K562 (cell line): ENCODE measurements around the gene YTHDF1. TPM values are rescaled to one million over a fixed set of nuclear protein-coding genes. Genes with fewer than 3 reads are reported as not detected.

ENCODE experiments used
- ATAC-seq: fragments of 200-7000 bp; cut with Tn5 transposase; 3 replicates; pipeline ENCODE4 v1.9.1; 2020; ENCODE audit warnings: moderate library complexity
- BruUV-seq: library from RNA; stranded (reverse); fragments of 400-500 nt; replicated peaks from 2 replicates; lab custom pipeline; 2021; lab: Mats Ljungman, UMichigan
- CTCF ChIA-PET: fragments of 300-600 bp; formaldehyde crosslinking; extraction: SDS; loops from one replicate; lab custom pipeline; 2021; ENCODE audit warnings: low intra/inter-chr PET ratio; lab: Yijun Ruan, JAX
- POLR2A ChIA-PET: fragments of 300-600, 350-650 bp; sonication (Branson Sonifier 250); formaldehyde crosslinking; extraction: SDS; loops from one replicate; lab custom pipeline; 2021; ENCODE audit warnings: antibody characterized with exemption, inconsistent platforms; lab: Yijun Ruan, JAX
- DNase-seq, 4 experiments: peaks; one replicate each; pipeline versions ENCODE4 v3.0.0 to v3.0.0-alpha.2; 2011 to 2018; ENCODE audit warnings: low spot score in 3 of 4, mixed read lengths in 3 of 4; ENCODE audit errors: extremely low read depth in 1 of 4
- FAIRE-seq: peaks from 2 replicates; lab custom pipeline; 2011; peaks lifted over from hg19 to GRCh38; lab: Jason Lieb, UNC
- H2AFZ ChIP-seq: 2 replicates; pipeline ENCODE4 v1.6.0; 2011; ENCODE audit warnings: low read depth, low read length, control low read depth, inconsistent platforms
- H3K27ac ChIP-seq: fragments of 200-600 bp; 3 replicates; pipeline ENCODE4 v1.8.0; 2011; ENCODE audit warnings: low read depth, mild to moderate bottlenecking, control low read depth, inconsistent platforms, low read length, moderate library complexity, mixed read lengths; ENCODE audit errors: extremely low read depth
- H3K27me3 ChIP-seq, 2 experiments: fragments of 300-600 bp in 1 of 2; 2 replicates in 1 of 2; 3 replicates in 1 of 2; pipeline versions ENCODE4 v1.6.0 to v1.8.0; 2011; ENCODE audit warnings: inconsistent platforms in 2 of 2, low read length in 2 of 2, mild to moderate bottlenecking in 1 of 2, mixed read lengths in 1 of 2, moderate library complexity in 1 of 2; ENCODE audit not compliant: control insufficient read depth in 2 of 2, insufficient read depth in 2 of 2
- H3K36me3 ChIP-seq: fragments of 300-600 bp; 3 replicates; pipeline ENCODE4 v1.8.0; 2011; ENCODE audit warnings: mild to moderate bottlenecking, low read length, inconsistent platforms; ENCODE audit not compliant: control insufficient read depth, insufficient read depth
- H3K4me1 ChIP-seq, 2 experiments: fragments of 200-600 bp in 1 of 2; replicated peaks in 1 of 2; 2 replicates in 1 of 2; 3 replicates in 1 of 2; pipeline versions ENCODE4 v1.5.1 to v1.8.0; 2011; ENCODE audit warnings: inconsistent platforms in 2 of 2, low read length in 2 of 2, mild to moderate bottlenecking in 1 of 2, mixed read lengths in 1 of 2, moderate library complexity in 1 of 2; ENCODE audit not compliant: control insufficient read depth in 2 of 2, insufficient read depth in 2 of 2
- H3K4me2 ChIP-seq: 2 replicates; pipeline ENCODE4 v1.6.1; 2011; ENCODE audit warnings: low read length, control low read depth, inconsistent platforms, mixed read lengths; ENCODE audit not compliant: insufficient read depth
- H3K4me3 ChIP-seq: fragments of 200-600 bp; sonication (generic), shearing (Covaris generic); 2 replicates; pipeline ENCODE4 v1.5.1; 2016; ENCODE audit warnings: control low read depth, inconsistent platforms
- H3K79me2 ChIP-seq: fragments of 200-600 bp; 3 replicates; pipeline ENCODE4 v1.8.0; 2011; ENCODE audit warnings: low read length, inconsistent platforms; ENCODE audit not compliant: control insufficient read depth, insufficient read depth
- H3K9ac ChIP-seq, 2 experiments: 2 replicates each; pipeline versions ENCODE4 v1.6.0 to v1.6.1; 2011; ENCODE audit warnings: low read depth in 2 of 2, low read length in 2 of 2, control low read depth in 1 of 2, inconsistent platforms in 1 of 2, mild to moderate bottlenecking in 1 of 2, mixed read lengths in 1 of 2; ENCODE audit not compliant: insufficient read depth in 1 of 2
- H3K9me1 ChIP-seq: one replicate; pipeline ENCODE4 v1.6.0; 2011; ENCODE audit warnings: inconsistent platforms, mild to moderate bottlenecking, low read length, moderate library complexity; ENCODE audit not compliant: control insufficient read depth, insufficient read depth
- H3K9me3 ChIP-seq: replicated peaks from 2 replicates; pipeline ENCODE4 v1.5.1; 2011; ENCODE audit warnings: low read depth, low read length, inconsistent platforms; ENCODE audit not compliant: control insufficient read depth, insufficient read depth
- H4K20me1 ChIP-seq: replicated peaks from 2 replicates; pipeline ENCODE4 v1.6.1; 2011; ENCODE audit warnings: low read length, inconsistent platforms, mixed read lengths; ENCODE audit not compliant: control insufficient read depth, insufficient read depth
- ATF2 ChIP-seq: sonication (generic); formaldehyde crosslinking; IDR thresholded peaks from 2 replicates; pipeline ENCODE4 v1.8.1; 2022; ENCODE audit warnings: missing genetic modification reagents
- C11orf30 ChIP-seq: fragments of 450-650 bp; IDR thresholded peaks from 2 replicates; pipeline ENCODE4 v1.6.1; 2016; ENCODE audit warnings: low read depth, mild to moderate bottlenecking
- GTF2F1 ChIP-seq: IDR thresholded peaks from 2 replicates; pipeline ENCODE4 v1.6.1; 2011; ENCODE audit warnings: low read depth, low read length, improper control_type of control experiment
- HDAC1 ChIP-seq, 2 experiments: fragments of 450-650 bp; IDR thresholded peaks; 2 replicates each; pipeline ENCODE4 v1.6.1; 2016 to 2017; ENCODE audit warnings: inconsistent platforms in 1 of 2, mild to moderate bottlenecking in 1 of 2, moderate library complexity in 1 of 2
- KLF1 ChIP-seq: fragments of 450-650 bp; IDR thresholded peaks from 2 replicates; pipeline ENCODE4 v1.6.1; 2016; ENCODE audit warnings: missing genetic modification characterization, missing compliant biosample characterization
- MAFF ChIP-seq: IDR thresholded peaks from 2 replicates; pipeline ENCODE4 v1.6.1; 2012; ENCODE audit warnings: low read length, improper control_type of control experiment
- MAFG ChIP-seq: fragments of 450-650 bp; conservative IDR thresholded peaks from 2 replicates; pipeline ENCODE4 v1.6.1; 2016; ENCODE audit warnings: missing genetic modification characterization, missing compliant biosample characterization
- MAFK ChIP-seq: IDR thresholded peaks from 2 replicates; pipeline ENCODE4 v1.6.1; 2011; ENCODE audit warnings: low read length, improper control_type of control experiment
- TFAP4 ChIP-seq: sonication (generic); formaldehyde crosslinking; IDR thresholded peaks from 2 replicates; pipeline ENCODE4 v1.8.0; 2022; ENCODE audit warnings: missing genetic modification reagents, mild to moderate bottlenecking, moderate library complexity, borderline replicate concordance
- ZNF316 ChIP-seq: fragments of 450-650 bp; IDR thresholded peaks from 2 replicates; pipeline ENCODE4 v1.6.1; 2016
- WGBS: fragments of 100-300 bp; shearing (Covaris generic); methylation state at CpG from one replicate; pipeline ENCODE4 v1.1.6; 2016; ENCODE audit warnings: low coverage, mixed read lengths; ENCODE audit not compliant: insufficient coverage; ENCODE audit errors: missing lambda C conversion rate; 5-methylcytosine and 5-hydroxymethylcytosine counted together
- in situ Hi-C: fragments of 300-500 bp; cut with MboI; formaldehyde crosslinking; loops from 4 replicates; pipeline ENCODE4 v1.15.0; 2018; ENCODE audit warnings: inconsistent platforms, mixed read lengths
- intact Hi-C: fragments of 100-400 bp; cut with micrococcal nuclease; formaldehyde crosslinking; loops from 2 replicates; pipeline ENCODE4 v1.14.2; 2022
- polyA plus RNA-seq, 8 experiments: library from polyadenylated mRNA; depleted of rRNA in 4 of 8; stranded (reverse) in 5 of 8; unstranded in 3 of 8; fragments of >200 nt; fragmentation: Nextera tagmentation in 2 of 8; fragmentation: Illumina TruSeq in 1 of 8; extraction: Ambion mirVana in 2 of 8; extraction: Trizol in 1 of 8; gene quantifications; 2 replicates each; pipeline versions ENCODE4 v1.2.1 to v1.2.3, GENCODE V29; 2011 to 2014; ENCODE audit warnings: inconsistent platforms in 1 of 8, missing spikeins in 1 of 8
- total RNA-seq, 7 experiments: library from RNA; depleted of rRNA in 6 of 7; stranded (reverse); fragments of >200 nt in 6 of 7; fragmentation: Illumina TruSeq in 2 of 7; extraction: Trizol in 2 of 7; gene quantifications; 2 replicates each; pipeline versions ENCODE4 v1.2.1 to v1.2.3, GENCODE V29; 2011 to 2021; ENCODE audit warnings: low replicate concordance in 1 of 7

YTHDF1 gene
- total and polyA plus RNA-seq, 9 of the 15 experiments (the other 6 are each of a cell fraction or from before 2014, with no cell fraction given) = 10.1 to 42.4 (median 27.8) TPM

GRCh38 chr20:63248835-63249591 lies 33.1 kb upstream of the YTHDF1 start:
- Histone ChIP-seq H3K36me3 (no peaks in the 10 kb centered on the region), H4K20me1 (peaks cover 23% of the 10 kb centered on the region), H3K9me3 (no peaks in the 10 kb centered on the region), H3K4me3 (no peak overlapping the region), H3K79me2 (no peaks in the 10 kb centered on the region), H3K4me2 (no peak overlapping the region), H3K9ac (no peak overlapping the region), H3K27me3 (peaks cover 32 to 81% of the 10 kb centered on the region in 2 experiments; a peak in 4 of 5 replicates), H2AFZ (no peak overlapping the region), H3K9me1 (no peaks in the 10 kb centered on the region), H3K4me1 (peaks cover 0 to 43% of the 10 kb centered on the region in 2 experiments; a peak in 1 of 5 replicates), H3K27ac (no peak overlapping the region)
- ChIA-PET CTCF (no interaction called here), POLR2A (interaction anchor here (1.2 kb wide), 1 partner anchor 12 kb away, joined by 3 read pairs; no protein-coding TSS in a partner anchor)
- FAIRE-seq (no peak), DNase-seq (no peak), ATAC-seq (no peak)
- in situ Hi-C loops (no loop called here), intact Hi-C loops (no loop called here)
- 3% methylated on average over 23 of the region's 25 CpGs for WGBS
- BruUV-seq = no TSS peak
- TF ChIP-seq ZNF316 (peak; percentile 82), MAFF (peak; percentile 58; the same call in 1 of the 2 replicates), GTF2F1 (no peak), MAFK (peak; percentile 49; the same call in 1 of the 2 replicates), ATF2 (CRISPR knock-in tag) (no peak), C11orf30 (peak; percentile 63; the same call in 1 of the 2 replicates), HDAC1 (IDR thresholded peaks at IDR 0.05) (no peak), MAFG (tag) (peak; percentile 65), TFAP4 (CRISPR knock-in tag) (peak; percentile 44; the same call in 1 of the 2 replicates), KLF1 (tag) (peak; percentile 62; the same call in 1 of the 2 replicates)
